SK-N-SH (cell line): Measurements from ENCODE around the gene PNRC2. TPM values are rescaled to one million over a fixed set of nuclear protein-coding genes. Genes with fewer than 3 reads are reported as not detected.

ENCODE experiments used
- CTCF ChIA-PET: fragments of 300-600, 350-600 bp; formaldehyde crosslinking; extraction: SDS; loops from one replicate; lab custom pipeline; 2021; lab: Yijun Ruan, JAX
- POLR2A ChIA-PET: fragments of 350-600 bp; sonication (Branson Sonifier 250); formaldehyde crosslinking; extraction: SDS; loops from one replicate; lab custom pipeline; 2020; ENCODE audit warnings: antibody characterized with exemption, inconsistent platforms; lab: Yijun Ruan, JAX
- DNase-seq: peaks from one replicate; pipeline ENCODE4 v3.0.0; 2012
- H2AFZ ChIP-seq: fragments of 200-600 bp; sonication (generic); 2 replicates; pipeline ENCODE4 v1.8.1; 2016; ENCODE audit warnings: antibody characterized with exemption, mild to moderate bottlenecking, low read depth
- H3F3A ChIP-seq: fragments of 200-600 bp; sonication (generic); replicated peaks from 2 replicates; pipeline ENCODE3; 2016; ENCODE audit warnings: antibody characterized with exemption, mild to moderate bottlenecking; ENCODE audit not compliant: insufficient read depth
- H3K27ac ChIP-seq, 2 experiments: fragments of 200-500 bp in 1 of 2; fragments of 200-600 bp in 1 of 2; sonication (Bioruptor generic) in 1 of 2; sonication (generic), shearing (Covaris generic) in 1 of 2; 2 replicates each; pipeline versions ENCODE4 v1.5.1 to v1.6.1; 2014 to 2016; ENCODE audit warnings: low read depth in 2 of 2, inconsistent platforms in 1 of 2, low read length in 1 of 2, mild to moderate bottlenecking in 1 of 2, mixed read lengths in 1 of 2
- H3K27me3 ChIP-seq: fragments of 200-600 bp; sonication (generic), shearing (Covaris generic); 2 replicates; pipeline ENCODE4 v1.6.1; 2016; ENCODE audit warnings: mixed run types; ENCODE audit not compliant: insufficient read depth
- H3K36me3 ChIP-seq, 2 experiments: fragments of 200-500 bp in 1 of 2; fragments of 200-600 bp in 1 of 2; sonication (Bioruptor generic) in 1 of 2; sonication (generic) in 1 of 2; replicated peaks in 1 of 2; 2 replicates each; pipeline versions ENCODE3 to v1.5.1; 2014 to 2016; ENCODE audit warnings: low read length in 1 of 2, mild to moderate bottlenecking in 1 of 2; ENCODE audit not compliant: insufficient read depth in 2 of 2, control insufficient read depth in 1 of 2
- H3K4me1 ChIP-seq, 2 experiments: fragments of 200-500 bp in 1 of 2; fragments of 200-600 bp in 1 of 2; sonication (Bioruptor generic) in 1 of 2; sonication (generic), shearing (Covaris generic) in 1 of 2; 2 replicates each; pipeline versions ENCODE4 v1.5.1 to v1.6.1; 2014 to 2016; ENCODE audit warnings: low read depth in 1 of 2, low read length in 1 of 2, mixed run types in 1 of 2; ENCODE audit not compliant: insufficient read depth in 2 of 2, control insufficient read depth in 1 of 2
- H3K4me2 ChIP-seq: fragments of 200-600 bp; sonication (generic), shearing (Covaris generic); 2 replicates; pipeline ENCODE4 v1.6.1; 2017; ENCODE audit warnings: mixed run types
- H3K4me3 ChIP-seq, 2 experiments: fragments of 200-500 bp in 1 of 2; fragments of 200-600 bp in 1 of 2; sonication (Bioruptor generic) in 1 of 2; sonication (generic), shearing (Covaris generic) in 1 of 2; 2 replicates each; pipeline versions ENCODE4 v1.5.1 to v1.8.1; 2014 to 2016; ENCODE audit warnings: low read depth in 2 of 2, inconsistent platforms in 1 of 2, low read length in 1 of 2, mild to moderate bottlenecking in 1 of 2, mixed read lengths in 1 of 2, moderate library complexity in 1 of 2
- H3K79me2 ChIP-seq: fragments of 200-600 bp; sonication (generic); 2 replicates; pipeline ENCODE4 v1.8.1; 2017; ENCODE audit warnings: mild to moderate bottlenecking; ENCODE audit not compliant: insufficient read depth
- H3K9ac ChIP-seq: fragments of 200-600 bp; sonication (generic); 2 replicates; pipeline ENCODE4 v1.6.1; 2017; ENCODE audit warnings: mixed run types
- H3K9me2 ChIP-seq: fragments of 200-600 bp; sonication (generic); 2 replicates; pipeline ENCODE4 v1.6.1; 2017; ENCODE audit warnings: mixed run types
- H3K9me3 ChIP-seq: fragments of 200-600 bp; sonication (generic); 2 replicates; pipeline ENCODE4 v1.6.1; 2017; ENCODE audit warnings: mixed run types, mild to moderate bottlenecking, moderate library complexity
- H4K20me1 ChIP-seq: fragments of 200-600 bp; sonication (generic); 2 replicates; pipeline ENCODE4 v1.6.1; 2017; ENCODE audit warnings: mild to moderate bottlenecking, mixed run types; ENCODE audit not compliant: insufficient read depth
- CHD2 ChIP-seq: fragments of 150-350 bp; IDR thresholded peaks from 2 replicates; pipeline ENCODE4 v1.6.1; 2018; ENCODE audit warnings: low read length; ENCODE audit not compliant: partially characterized antibody
- EZH2phosphoT487 ChIP-seq: fragments of 200-600 bp; sonication (generic); IDR thresholded peaks from 2 replicates; pipeline ENCODE4 v1.6.1; 2017; ENCODE audit warnings: low read depth, mixed run types, mild to moderate bottlenecking, antibody characterized with exemption, moderate library complexity, borderline replicate concordance
- FOSL2 ChIP-seq: IDR thresholded peaks from 2 replicates; pipeline ENCODE4 v1.4.0; 2012; ENCODE audit warnings: low read depth, mild to moderate bottlenecking, moderate library complexity, borderline replicate concordance
- FOXM1 ChIP-seq: IDR thresholded peaks from 2 replicates; pipeline ENCODE4 v1.4.0; 2012; ENCODE audit warnings: low read depth, mild to moderate bottlenecking
- GABPA ChIP-seq: IDR thresholded peaks from 2 replicates; pipeline ENCODE4 v1.4.0; 2012; ENCODE audit warnings: low read depth, mild to moderate bottlenecking
- GATA2 ChIP-seq: sonication (generic); formaldehyde crosslinking; IDR thresholded peaks from 2 replicates; pipeline ENCODE4 v1.5.0; 2020; ENCODE audit warnings: mild to moderate bottlenecking, missing genetic modification reagents
- JUND ChIP-seq: IDR thresholded peaks from 2 replicates; pipeline ENCODE4 v1.4.0; 2012
- NFIC ChIP-seq: IDR thresholded peaks from 2 replicates; pipeline ENCODE4 v1.4.0; 2012; ENCODE audit warnings: borderline replicate concordance
- NRF1 ChIP-seq: IDR thresholded peaks from 2 replicates; pipeline ENCODE4 v1.6.1; 2012; ENCODE audit warnings: low read depth, mild to moderate bottlenecking, low read length
- POLR2AphosphoS5 ChIP-seq: IDR thresholded peaks from 2 replicates; pipeline ENCODE4 v1.6.1; 2012; ENCODE audit warnings: low read depth, low read length
- RAD21 ChIP-seq: IDR thresholded peaks from 2 replicates; pipeline ENCODE4 v1.6.1; 2012; ENCODE audit warnings: mild to moderate bottlenecking, low read length
- RFX5 ChIP-seq: IDR thresholded peaks from 2 replicates; pipeline ENCODE4 v1.6.1; 2012; ENCODE audit warnings: mild to moderate bottlenecking, improper control_type of control experiment, low read length
- TCF12 ChIP-seq: IDR thresholded peaks from 2 replicates; pipeline ENCODE4 v1.4.0; 2012
- TEAD4 ChIP-seq: IDR thresholded peaks from 2 replicates; pipeline ENCODE4 v1.4.0; 2012; ENCODE audit warnings: mild to moderate bottlenecking, borderline replicate concordance; ENCODE audit not compliant: insufficient read depth
- USF1 ChIP-seq: IDR thresholded peaks from 2 replicates; pipeline ENCODE4 v1.4.0; 2012; ENCODE audit warnings: low read depth, borderline replicate concordance
- WGBS: methylation state at CpG from one replicate; pipeline ENCODE4 v1.1.6; 2017; ENCODE audit warnings: low lambda C conversion rate; 5-methylcytosine and 5-hydroxymethylcytosine counted together
- polyA plus RNA-seq, 3 experiments: library from polyadenylated mRNA; depleted of rRNA; stranded (reverse); fragments of >200 nt; gene quantifications; 2 replicates each; pipeline ENCODE4 v1.2.3, GENCODE V29; 2012
- TF ChIP-seq, protein P1 (sequence below): IDR thresholded peaks from 2 replicates; pipeline ENCODE4 v1.6.1; 2012; ENCODE audit warnings: mild to moderate bottlenecking, low read depth, low read length, moderate library complexity
- TF ChIP-seq, protein P2 (sequence below): IDR thresholded peaks from 2 replicates; pipeline ENCODE4 v1.4.0; 2012; ENCODE audit warnings: low read depth, borderline replicate concordance

PNRC2 gene
- polyA plus RNA-seq, 1 of the 3 experiments (the other 2 are of a cell fraction), result 43.8 TPM

DNA sequence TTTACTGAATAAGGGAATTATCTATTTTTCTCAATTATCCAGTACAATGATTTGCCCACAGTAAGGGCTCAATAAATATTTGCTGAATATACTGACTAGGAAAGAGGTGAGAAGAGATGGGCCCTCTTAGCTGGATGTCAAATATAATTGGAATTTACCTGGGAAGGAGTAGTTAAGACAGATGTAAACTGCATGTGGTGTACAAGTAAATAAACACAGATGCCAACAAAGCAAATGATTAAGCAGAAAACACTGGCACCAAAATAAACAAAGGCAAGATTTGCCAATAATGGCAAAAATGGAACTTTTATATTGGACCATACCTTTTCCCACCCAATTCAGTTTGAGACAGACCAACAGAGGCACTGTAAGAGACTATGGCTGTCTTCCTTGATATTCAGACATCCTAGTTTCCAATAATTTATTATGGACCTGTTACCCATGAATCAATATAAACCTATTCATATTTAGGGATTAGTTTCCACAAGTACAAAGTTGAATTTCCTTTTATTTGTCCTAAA, 7.4 kb downstream of the PNRC2 start (continued):
- no peak for TF ChIP-seq CHD2
- no peak for TF ChIP-seq POLR2AphosphoS5
- TF ChIP-seq NRF1, result no peak
- no peak for TF ChIP-seq FOXM1

DNA sequence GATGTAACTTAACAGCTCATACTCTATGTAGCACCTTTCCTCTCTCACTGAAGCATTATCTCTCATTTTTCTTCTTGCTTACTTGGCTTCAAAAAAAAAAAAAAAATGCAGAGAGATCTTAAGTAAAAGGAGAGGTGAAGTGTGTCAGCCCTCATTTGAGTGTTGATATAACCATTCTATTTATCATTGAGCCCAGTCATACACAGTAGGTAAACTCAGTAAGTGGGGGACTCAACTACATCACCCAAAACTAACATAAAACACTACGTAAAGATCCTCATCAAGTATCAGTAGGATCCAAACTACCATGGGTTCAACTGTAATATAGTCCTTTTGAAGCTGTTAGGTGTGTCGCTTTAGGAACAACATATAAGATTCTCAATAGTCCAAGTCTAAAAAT, 8.2 kb downstream of the PNRC2 start:
- no peaks in the 10 kb centered on the region for H3K9me3 ChIP-seq

DNA sequence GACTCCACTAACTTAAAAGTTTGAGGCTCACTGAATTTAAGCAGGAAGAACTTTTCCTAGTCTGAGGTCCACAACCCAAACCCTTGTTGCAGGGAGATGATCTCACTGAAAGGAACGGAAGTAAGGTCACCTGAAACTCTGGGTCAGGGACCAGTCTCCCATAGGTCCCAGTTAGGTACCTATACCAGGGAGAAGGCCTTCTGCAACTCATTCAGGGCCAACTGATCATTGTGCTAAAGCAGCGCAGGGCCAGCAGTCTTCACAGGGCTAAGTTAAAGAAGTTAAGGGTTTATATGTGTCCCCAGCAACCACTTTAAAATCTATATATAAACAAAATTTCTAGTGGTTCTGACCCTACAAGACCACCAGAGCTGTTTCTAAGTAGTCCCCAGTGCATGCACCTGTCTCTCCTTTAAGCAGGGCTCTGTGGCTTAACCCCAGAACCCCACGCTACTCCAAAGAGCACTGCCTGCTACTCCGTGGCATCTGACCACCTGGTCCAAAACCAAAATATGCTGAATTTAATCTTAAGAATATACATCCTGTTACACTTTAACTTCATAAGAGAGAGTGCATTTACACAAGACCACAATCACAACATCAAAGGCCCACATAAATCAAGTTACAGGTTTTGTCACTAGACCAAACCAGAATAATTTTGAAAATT, 17.7 kb downstream of the PNRC2 start:
- WGBS, result 85% methylated on average over 4 of the region's 4 CpGs
- Histone ChIP-seq H3K9ac (peak overlapping the region; percentile 7; the same call in 1 of the 2 replicates), H3K4me1 (peaks cover 14 to 15% of the 10 kb centered on the region in 2 experiments; a peak in 3 of 4 replicates), H3K4me2 (peak overlapping the region; percentile 81), H2AFZ (no peak overlapping the region), H3K9me2 (no peaks in the 10 kb centered on the region), H3F3A (peaks cover 13% of the 10 kb centered on the region), H3K27ac (no peak overlapping the region), H3K27me3 (no peaks in the 10 kb centered on the region), H3K36me3 (peaks cover 33 to 58% of the 10 kb centered on the region in 2 experiments), H3K79me2 (peaks cover 78% of the 10 kb centered on the region), H3K4me3 (peak overlapping the region in 1 of 2 experiments; percentile 74; a peak in 1 of 4 replicates), H4K20me1 (peaks cover 69% of the 10 kb centered on the region), H3K9me3 (no peaks in the 10 kb centered on the region; the same call in 1 of the 2 replicates)
- no peak for DNase-seq
- ChIA-PET CTCF (interaction anchor here (1.3 kb wide), 1 partner anchor 173 kb away, joined by 3 read pairs; no protein-coding TSS in a partner anchor), POLR2A (no interaction called here)
- no peak for TF ChIP-seq GATA2
- no peak for TF ChIP-seq RFX5
- TF ChIP-seq JUND, result no peak
- no peak for TF ChIP-seq RAD21
- TF ChIP-seq EZH2phosphoT487, result no peak
- no peak for TF ChIP-seq GABPA
- TF ChIP-seq NRF1, result no peak
- TF ChIP-seq, protein P1, sequence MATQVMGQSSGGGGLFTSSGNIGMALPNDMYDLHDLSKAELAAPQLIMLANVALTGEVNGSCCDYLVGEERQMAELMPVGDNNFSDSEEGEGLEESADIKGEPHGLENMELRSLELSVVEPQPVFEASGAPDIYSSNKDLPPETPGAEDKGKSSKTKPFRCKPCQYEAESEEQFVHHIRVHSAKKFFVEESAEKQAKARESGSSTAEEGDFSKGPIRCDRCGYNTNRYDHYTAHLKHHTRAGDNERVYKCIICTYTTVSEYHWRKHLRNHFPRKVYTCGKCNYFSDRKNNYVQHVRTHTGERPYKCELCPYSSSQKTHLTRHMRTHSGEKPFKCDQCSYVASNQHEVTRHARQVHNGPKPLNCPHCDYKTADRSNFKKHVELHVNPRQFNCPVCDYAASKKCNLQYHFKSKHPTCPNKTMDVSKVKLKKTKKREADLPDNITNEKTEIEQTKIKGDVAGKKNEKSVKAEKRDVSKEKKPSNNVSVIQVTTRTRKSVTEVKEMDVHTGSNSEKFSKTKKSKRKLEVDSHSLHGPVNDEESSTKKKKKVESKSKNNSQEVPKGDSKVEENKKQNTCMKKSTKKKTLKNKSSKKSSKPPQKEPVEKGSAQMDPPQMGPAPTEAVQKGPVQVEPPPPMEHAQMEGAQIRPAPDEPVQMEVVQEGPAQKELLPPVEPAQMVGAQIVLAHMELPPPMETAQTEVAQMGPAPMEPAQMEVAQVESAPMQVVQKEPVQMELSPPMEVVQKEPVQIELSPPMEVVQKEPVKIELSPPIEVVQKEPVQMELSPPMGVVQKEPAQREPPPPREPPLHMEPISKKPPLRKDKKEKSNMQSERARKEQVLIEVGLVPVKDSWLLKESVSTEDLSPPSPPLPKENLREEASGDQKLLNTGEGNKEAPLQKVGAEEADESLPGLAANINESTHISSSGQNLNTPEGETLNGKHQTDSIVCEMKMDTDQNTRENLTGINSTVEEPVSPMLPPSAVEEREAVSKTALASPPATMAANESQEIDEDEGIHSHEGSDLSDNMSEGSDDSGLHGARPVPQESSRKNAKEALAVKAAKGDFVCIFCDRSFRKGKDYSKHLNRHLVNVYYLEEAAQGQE, result no peak
- no peak for TF ChIP-seq TEAD4

More for the DNA sequence above, 8.2 kb downstream of the PNRC2 start:
- no peak overlapping the region for H3K4me3 ChIP-seq
- peaks cover 70% of the 10 kb centered on the region for H3F3A ChIP-seq
- peaks cover 12% of the 10 kb centered on the region for H4K20me1 ChIP-seq
- H3K27me3 ChIP-seq, result no peaks in the 10 kb centered on the region
- peaks cover 0 to 5% of the 10 kb centered on the region in 2 experiments; a peak in 2 of 4 replicates for H3K4me1 ChIP-seq
- DNase-seq, result no peak
- no peak overlapping the region for H2AFZ ChIP-seq
- H3K4me2 ChIP-seq, result no peak overlapping the region
- TF ChIP-seq TCF12 (no peak), POLR2AphosphoS5 (0 out of 2 replicates have a peak, but pooled peaks have one; percentile 3), EZH2phosphoT487 (no peak), NFIC (no peak), USF1 (no peak), FOSL2 (no peak)
- TF ChIP-seq, protein P2, sequence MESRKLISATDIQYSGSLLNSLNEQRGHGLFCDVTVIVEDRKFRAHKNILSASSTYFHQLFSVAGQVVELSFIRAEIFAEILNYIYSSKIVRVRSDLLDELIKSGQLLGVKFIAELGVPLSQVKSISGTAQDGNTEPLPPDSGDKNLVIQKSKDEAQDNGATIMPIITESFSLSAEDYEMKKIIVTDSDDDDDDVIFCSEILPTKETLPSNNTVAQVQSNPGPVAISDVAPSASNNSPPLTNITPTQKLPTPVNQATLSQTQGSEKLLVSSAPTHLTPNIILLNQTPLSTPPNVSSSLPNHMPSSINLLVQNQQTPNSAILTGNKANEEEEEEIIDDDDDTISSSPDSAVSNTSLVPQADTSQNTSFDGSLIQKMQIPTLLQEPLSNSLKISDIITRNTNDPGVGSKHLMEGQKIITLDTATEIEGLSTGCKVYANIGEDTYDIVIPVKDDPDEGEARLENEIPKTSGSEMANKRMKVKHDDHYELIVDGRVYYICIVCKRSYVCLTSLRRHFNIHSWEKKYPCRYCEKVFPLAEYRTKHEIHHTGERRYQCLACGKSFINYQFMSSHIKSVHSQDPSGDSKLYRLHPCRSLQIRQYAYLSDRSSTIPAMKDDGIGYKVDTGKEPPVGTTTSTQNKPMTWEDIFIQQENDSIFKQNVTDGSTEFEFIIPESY, result no peak
- ChIA-PET POLR2A (no interaction called here), CTCF (interaction anchor here (1.1 to 1.3 kb wide), 2 partner anchors 12 to 60 kb away, joined by 3 to 5 read pairs; partner anchors contain the start of gene SRSF10)
- H3K9me2 ChIP-seq, result no peaks in the 10 kb centered on the region
- peaks cover 86 to 94% of the 10 kb centered on the region in 2 experiments for H3K36me3 ChIP-seq
- peak overlapping the region in 1 of 2 experiments; percentile 21; a peak in 2 of 4 replicates for H3K27ac ChIP-seq
- 53% methylated on average over 2 of the region's 2 CpGs for WGBS
- peaks cover 97% of the 10 kb centered on the region for H3K79me2 ChIP-seq
- no peak overlapping the region for H3K9ac ChIP-seq
